Testis (tissue), 3 donors: Measurements from ENCODE around the gene FOXN3. TPM values are rescaled to one million over a fixed set of nuclear protein-coding genes. Genes with fewer than 3 reads are reported as not detected.

Experiments used
- DNase-seq: peaks from one replicate; pipeline ENCODE4 v3.0.0-alpha.2; 2019
- H3K27ac ChIP-seq, 2 donors: fragments of 200-600 bp; sonication (generic); one replicate each; pipeline ENCODE4 v1.5.1; 2019
- H3K27me3 ChIP-seq: fragments of 200-600 bp; sonication (generic); one replicate; pipeline ENCODE4 v1.5.1; 2019
- H3K36me3 ChIP-seq: fragments of 200-600 bp; sonication (generic); one replicate; pipeline ENCODE4 v1.5.1; 2017; ENCODE audit warnings: low read depth; ENCODE audit errors: missing control alignments
- H3K4me1 ChIP-seq: fragments of 200-600 bp; sonication (generic); one replicate; pipeline ENCODE4 v1.5.1; 2019
- H3K4me3 ChIP-seq, 2 donors: fragments of 200-600 bp; sonication (generic); one replicate each; pipeline ENCODE4 v1.5.1; 2017 to 2019
- H3K9me3 ChIP-seq: fragments of 200-600 bp; sonication (generic); one replicate; pipeline ENCODE4 v1.5.1; 2017
- POLR2A ChIP-seq: fragments of 450-650 bp; IDR thresholded peaks from one replicate; pipeline ENCODE4 v1.6.1; 2017; ENCODE audit warnings: antibody characterized with exemption, mild to moderate bottlenecking, moderate library complexity
- WGBS, 2 donors: methylation state at CpG; one replicate each; pipeline ENCODE4 v1.1.5; 2018; 5-methylcytosine and 5-hydroxymethylcytosine counted together
- intact Hi-C: fragments of 100-400 bp; cut with DNase I; formaldehyde crosslinking; loops from one replicate; pipeline ENCODE4 v1.15.1; 2023; ENCODE audit warnings: low total_unique reads
- polyA plus RNA-seq: library from polyadenylated mRNA; stranded (reverse); fragments of 350-450 nt; fragmentation: Illumina TruSeq; extraction: RNeasy Lipid Tissue Mini Kit (QIAGEN cat#74804); gene quantifications from one replicate; pipeline ENCODE4 v1.2.3, GENCODE V29; 2014; ENCODE audit warnings: low read depth, low replicate concordance; ENCODE audit not compliant: insufficient read depth
- total RNA-seq, 2 donors: library from RNA; depleted of rRNA; stranded (reverse); fragments of >200 nt; gene quantifications; one replicate each; pipeline ENCODE4 v1.2.3, GENCODE V29; 2016
- TF ChIP-seq, protein P1 (sequence below), 3 experiments: fragments of 450-650 bp in 2 of 3; fragments of 200-600 bp in 1 of 3; sonication (generic) in 1 of 3; IDR thresholded peaks; one replicate each; pipeline ENCODE4 v1.5.1; 2016 to 2019; ENCODE audit warnings: antibody characterized with exemption in 3 of 3, mild to moderate bottlenecking in 2 of 3, moderate library complexity in 1 of 3

Gene FOXN3
- total and polyA plus RNA-seq, 3 donors from 2014 or later = 40.7 to 103 (median 100) TPM

DNA sequence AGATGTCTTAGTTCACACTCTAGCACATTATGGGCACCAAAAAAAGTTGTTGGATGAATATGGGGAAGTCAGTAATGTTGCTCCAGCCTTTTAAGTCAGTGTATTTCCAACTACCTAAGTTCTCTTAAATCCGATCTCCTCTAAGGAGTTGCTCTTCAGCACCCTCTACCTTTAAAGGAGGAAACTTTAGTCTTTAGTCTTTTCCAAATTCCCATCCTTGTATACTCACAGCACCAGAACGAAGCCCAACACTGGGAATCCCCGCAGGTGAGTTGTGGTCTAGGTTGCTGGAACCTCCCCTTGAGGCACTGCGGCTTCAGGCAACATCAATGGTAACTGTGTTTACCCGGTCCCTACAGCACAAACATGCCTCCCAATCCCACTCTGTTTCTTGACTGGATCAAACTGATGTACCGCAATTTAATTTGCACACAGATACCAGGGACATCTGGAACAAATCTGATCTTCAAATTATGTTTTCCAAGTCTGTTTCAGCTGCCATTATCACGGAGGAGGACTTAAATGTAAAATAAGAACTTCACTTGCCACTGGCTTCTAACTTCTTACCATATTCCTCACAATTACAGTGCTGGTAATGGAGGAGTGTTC is 179.0 kb downstream of the FOXN3 start:
- Histone ChIP-seq H3K27ac (no peak overlapping the region), H3K4me1 (peaks cover 34% of the 10 kb centered on the region), H3K9me3 (no peaks in the 10 kb centered on the region), H3K27me3 (no peaks in the 10 kb centered on the region), H3K4me3 (no peak overlapping the region), H3K36me3 (no peaks in the 10 kb centered on the region)
- intact Hi-C loops = no loop called here
- 80 to 91% methylated on average over 7 of the region's 7 CpGs for WGBS, 2 donors
- no peak for DNase-seq
- TF ChIP-seq, protein P1, sequence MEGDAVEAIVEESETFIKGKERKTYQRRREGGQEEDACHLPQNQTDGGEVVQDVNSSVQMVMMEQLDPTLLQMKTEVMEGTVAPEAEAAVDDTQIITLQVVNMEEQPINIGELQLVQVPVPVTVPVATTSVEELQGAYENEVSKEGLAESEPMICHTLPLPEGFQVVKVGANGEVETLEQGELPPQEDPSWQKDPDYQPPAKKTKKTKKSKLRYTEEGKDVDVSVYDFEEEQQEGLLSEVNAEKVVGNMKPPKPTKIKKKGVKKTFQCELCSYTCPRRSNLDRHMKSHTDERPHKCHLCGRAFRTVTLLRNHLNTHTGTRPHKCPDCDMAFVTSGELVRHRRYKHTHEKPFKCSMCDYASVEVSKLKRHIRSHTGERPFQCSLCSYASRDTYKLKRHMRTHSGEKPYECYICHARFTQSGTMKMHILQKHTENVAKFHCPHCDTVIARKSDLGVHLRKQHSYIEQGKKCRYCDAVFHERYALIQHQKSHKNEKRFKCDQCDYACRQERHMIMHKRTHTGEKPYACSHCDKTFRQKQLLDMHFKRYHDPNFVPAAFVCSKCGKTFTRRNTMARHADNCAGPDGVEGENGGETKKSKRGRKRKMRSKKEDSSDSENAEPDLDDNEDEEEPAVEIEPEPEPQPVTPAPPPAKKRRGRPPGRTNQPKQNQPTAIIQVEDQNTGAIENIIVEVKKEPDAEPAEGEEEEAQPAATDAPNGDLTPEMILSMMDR (IDR thresholded peaks at IDR 0.05) = peak in 1 of 3 experiments; percentile 10
- no peak for TF ChIP-seq POLR2A

DNA sequence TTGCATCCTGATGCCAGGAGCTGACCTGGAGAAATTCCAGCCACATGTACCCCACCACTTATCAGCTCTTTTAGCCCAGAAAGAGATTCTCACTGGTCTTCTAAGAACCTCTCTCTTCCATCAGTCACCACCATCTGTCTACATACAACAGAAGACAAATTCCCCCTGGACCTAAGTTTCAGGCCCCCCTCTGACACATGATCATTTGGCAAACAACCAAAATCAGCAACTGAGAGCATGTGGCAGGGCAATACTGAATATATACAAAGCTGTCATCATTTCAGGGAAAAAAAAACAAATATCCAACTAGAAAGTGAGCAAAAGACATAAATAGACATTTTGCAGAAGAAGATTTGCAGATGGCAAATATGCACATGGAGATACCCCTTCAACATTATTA is 180.2 kb downstream of the FOXN3 start:
- TF ChIP-seq, protein P1 (IDR thresholded peaks at IDR 0.05) = no peak
- TF ChIP-seq POLR2A = no peak
- Histone ChIP-seq H3K4me1 (peaks cover 29% of the 10 kb centered on the region), H3K36me3 (no peaks in the 10 kb centered on the region), H3K27ac (no peak overlapping the region), H3K4me3 (no peak overlapping the region), H3K9me3 (no peaks in the 10 kb centered on the region), H3K27me3 (no peaks in the 10 kb centered on the region)
- DNase-seq = no peak
- intact Hi-C loops = no loop called here

GRCh38 chr14:89233184-89233583 is 183.8 kb downstream of the FOXN3 start:
- 97 to 98% methylated on average over 2 of the region's 2 CpGs for WGBS, 2 donors
- no peak overlapping the region for H3K27ac ChIP-seq
- no peaks in the 10 kb centered on the region for H3K9me3 ChIP-seq
- peaks cover 10% of the 10 kb centered on the region for H3K4me1 ChIP-seq
- TF ChIP-seq, protein P1 (IDR thresholded peaks at IDR 0.05) = no peak
- TF ChIP-seq POLR2A = no peak
- H3K4me3 ChIP-seq = no peak overlapping the region
- no peak for DNase-seq
- H3K27me3 ChIP-seq = no peaks in the 10 kb centered on the region
- intact Hi-C loops = no loop called here
- no peaks in the 10 kb centered on the region for H3K36me3 ChIP-seq

GRCh38 chr14:89232265-89233070 is 184.6 kb downstream of the FOXN3 start:
- TF ChIP-seq, protein P1 (IDR thresholded peaks at IDR 0.05) = no peak
- TF ChIP-seq POLR2A = no peak
- Histone ChIP-seq H3K4me3 (no peak overlapping the region), H3K4me1 (peaks cover 16% of the 10 kb centered on the region), H3K9me3 (no peaks in the 10 kb centered on the region), H3K27me3 (no peaks in the 10 kb centered on the region), H3K27ac (no peak overlapping the region), H3K36me3 (no peaks in the 10 kb centered on the region)
- no peak for DNase-seq
- intact Hi-C loops = no loop called here
- 84 to 93% methylated on average over 18 of the region's 18 CpGs for WGBS, 2 donors
